IMR-90 (cell line): ENCODE measurements around the gene VAV3. TPM values are rescaled to one million over a fixed set of nuclear protein-coding genes. Genes with fewer than 3 reads are reported as not detected.

ENCODE experiments used
- ATAC-seq: fragments of 200-7000 bp; cut with Tn5 transposase; 2 replicates; pipeline ENCODE4 v1.9.1; 2020; ENCODE audit warnings: low read depth, mild to moderate bottlenecking, moderate library complexity
- BruUV-seq: library from RNA; stranded (reverse); fragments of 400-500 nt; replicated peaks from 2 replicates; lab custom pipeline; 2021; lab: Mats Ljungman, UMichigan
- CTCF ChIA-PET: fragments of 300-600 bp; formaldehyde crosslinking; extraction: SDS; loops from one replicate; lab custom pipeline; 2021; ENCODE audit warnings: antibody characterized with exemption; lab: Yijun Ruan, JAX
- POLR2A ChIA-PET: fragments of 300-600 bp; sonication (Branson Sonifier 250); formaldehyde crosslinking; loops from one replicate; lab custom pipeline; 2022; ENCODE audit warnings: antibody characterized with exemption; ENCODE audit not compliant: unreplicated experiment; lab: Charles Lee
- DNase-seq: peaks from one replicate; pipeline ENCODE4 v3.0.0; 2013
- H2AFZ ChIP-seq: replicated peaks from 2 replicates; pipeline ENCODE3; 2013; ENCODE audit warnings: low read length, mild to moderate bottlenecking; ENCODE audit not compliant: poor library complexity
- H2AK5ac ChIP-seq: 2 replicates; pipeline ENCODE4 v1.6.1; 2013; ENCODE audit warnings: low read depth, low read length, inconsistent platforms
- H2AK9ac ChIP-seq: replicated peaks from 2 replicates; pipeline ENCODE3; 2013; ENCODE audit warnings: mild to moderate bottlenecking, low read depth, low read length, moderate library complexity; ENCODE audit not compliant: poor library complexity
- H2BK120ac ChIP-seq: 2 replicates; pipeline ENCODE4 v1.6.1; 2013; ENCODE audit warnings: low read depth, low read length, inconsistent platforms
- H2BK15ac ChIP-seq: 3 replicates; pipeline ENCODE4 v1.6.1; 2013; ENCODE audit warnings: low read depth, low read length, inconsistent platforms
- H2BK20ac ChIP-seq: 2 replicates; pipeline ENCODE4 v1.6.1; 2013; ENCODE audit warnings: low read depth, mild to moderate bottlenecking, inconsistent platforms, low read length, moderate library complexity
- H2BK5ac ChIP-seq: 2 replicates; pipeline ENCODE4 v1.6.1; 2013; ENCODE audit warnings: mild to moderate bottlenecking, low read depth, low read length, inconsistent platforms; ENCODE audit not compliant: poor library complexity, severe bottlenecking
- H3K14ac ChIP-seq: replicated peaks from 2 replicates; pipeline ENCODE4 v1.6.1; 2013; ENCODE audit warnings: low read depth, low read length, inconsistent platforms
- H3K18ac ChIP-seq: 2 replicates; pipeline ENCODE4 v1.6.1; 2013; ENCODE audit warnings: low read depth, low read length, control low read depth
- H3K23ac ChIP-seq: 2 replicates; pipeline ENCODE4 v1.6.1; 2013; ENCODE audit warnings: low read depth, low read length, inconsistent platforms
- H3K27ac ChIP-seq: 2 replicates; pipeline ENCODE4 v1.5.1; 2013; ENCODE audit warnings: mild to moderate bottlenecking, control low read depth, low read length; ENCODE audit not compliant: insufficient read depth
- H3K27me3 ChIP-seq: 2 replicates; pipeline ENCODE4 v1.6.1; 2013; ENCODE audit warnings: low read length; ENCODE audit not compliant: control insufficient read depth, insufficient read depth
- H3K36me3 ChIP-seq: 2 replicates; pipeline ENCODE4 v1.6.1; 2013; ENCODE audit warnings: low read length, mixed read lengths; ENCODE audit not compliant: control insufficient read depth, insufficient read depth
- H3K4ac ChIP-seq: 2 replicates; pipeline ENCODE4 v1.6.1; 2013; ENCODE audit warnings: low read depth, low read length, inconsistent platforms
- H3K4me1 ChIP-seq: 2 replicates; pipeline ENCODE4 v1.6.1; 2013; ENCODE audit warnings: low read length, mixed read lengths; ENCODE audit not compliant: control insufficient read depth, insufficient read depth
- H3K4me2 ChIP-seq: 2 replicates; pipeline ENCODE4 v1.6.1; 2013; ENCODE audit warnings: low read depth, mild to moderate bottlenecking, control low read depth, low read length, moderate library complexity
- H3K4me3 ChIP-seq: 2 replicates; pipeline ENCODE4 v1.5.1; 2013; ENCODE audit warnings: low read depth, mild to moderate bottlenecking, control low read depth, low read length, moderate library complexity; ENCODE audit not compliant: insufficient read depth
- H3K56ac ChIP-seq: 2 replicates; pipeline ENCODE4 v1.6.1; 2013; ENCODE audit warnings: low read length, inconsistent platforms; ENCODE audit not compliant: insufficient read depth; ENCODE audit errors: extremely low read depth
- H3K79me1 ChIP-seq, 2 experiments: 2 replicates each; pipeline ENCODE4 v1.6.1; 2013; ENCODE audit warnings: low read length in 2 of 2, inconsistent platforms in 1 of 2, low read depth in 1 of 2
- H3K9ac ChIP-seq: 2 replicates; pipeline ENCODE4 v1.6.1; 2013; ENCODE audit warnings: low read depth, low read length, control low read depth
- H3K9me1 ChIP-seq: 2 replicates; pipeline ENCODE4 v1.6.1; 2013; ENCODE audit warnings: low read length, inconsistent platforms; ENCODE audit not compliant: insufficient read depth
- H3K9me3 ChIP-seq: 2 replicates; pipeline ENCODE4 v1.6.1; 2013; ENCODE audit warnings: low read length; ENCODE audit not compliant: control insufficient read depth, insufficient read depth
- H4K20me1 ChIP-seq: 2 replicates; pipeline ENCODE4 v1.6.1; 2013; ENCODE audit warnings: low read length, inconsistent platforms; ENCODE audit not compliant: insufficient read depth
- H4K5ac ChIP-seq: 2 replicates; pipeline ENCODE4 v1.6.1; 2013; ENCODE audit warnings: mild to moderate bottlenecking, low read depth, low read length, control low read depth
- H4K8ac ChIP-seq, 2 experiments: 2 replicates each; pipeline ENCODE4 v1.6.1; 2013; ENCODE audit warnings: low read depth in 2 of 2, low read length in 2 of 2, control low read depth in 1 of 2, inconsistent platforms in 1 of 2
- H4K91ac ChIP-seq: 2 replicates; pipeline ENCODE4 v1.6.1; 2013; ENCODE audit warnings: low read depth, low read length, inconsistent platforms; ENCODE audit not compliant: insufficient read depth
- BHLHE40 ChIP-seq: fragments of 150-350 bp; IDR thresholded peaks from 2 replicates; pipeline ENCODE4 v1.6.1; 2016; ENCODE audit warnings: mild to moderate bottlenecking, low read depth, low read length
- CEBPB ChIP-seq: IDR thresholded peaks from 2 replicates; pipeline ENCODE4 v1.6.1; 2012; ENCODE audit warnings: low read depth, low read length, improper control_type of control experiment
- CTCF ChIP-seq: conservative IDR thresholded peaks from 2 replicates; pipeline ENCODE4 v1.5.1; 2012; ENCODE audit warnings: mild to moderate bottlenecking, low read depth, low read length, improper control_type of control experiment
- MAZ ChIP-seq: IDR thresholded peaks from 2 replicates; pipeline ENCODE4 v1.6.1; 2012; ENCODE audit warnings: low read depth, mild to moderate bottlenecking, low read length, improper control_type of control experiment, moderate library complexity, borderline replicate concordance
- NFE2L2 ChIP-seq: fragments of 150-350 bp; IDR thresholded peaks from 2 replicates; pipeline ENCODE4 v1.6.1; 2016; ENCODE audit warnings: low read depth, mild to moderate bottlenecking, low read length
- POLR2A ChIP-seq: IDR thresholded peaks from 2 replicates; pipeline ENCODE4 v1.6.1; 2012; ENCODE audit warnings: mild to moderate bottlenecking, low read depth, low read length
- RAD21 ChIP-seq: IDR thresholded peaks from 2 replicates; pipeline ENCODE4 v1.6.1; 2012; ENCODE audit warnings: low read length, improper control_type of control experiment
- RCOR1 ChIP-seq: IDR thresholded peaks from 2 replicates; pipeline ENCODE4 v1.6.1; 2012; ENCODE audit warnings: mild to moderate bottlenecking, low read length, improper control_type of control experiment; ENCODE audit not compliant: insufficient replicate concordance
- RFX5 ChIP-seq: IDR thresholded peaks from 2 replicates; pipeline ENCODE4 v1.8.0; 2012; ENCODE audit warnings: low read depth, mild to moderate bottlenecking, low read length, moderate library complexity
- SMC3 ChIP-seq: fragments of 150-350 bp; IDR thresholded peaks from 2 replicates; pipeline ENCODE4 v1.6.1; 2016; ENCODE audit warnings: low read depth, mild to moderate bottlenecking, antibody characterized with exemption, low read length, moderate library complexity
- USF2 ChIP-seq: fragments of 150-350 bp; IDR thresholded peaks from 2 replicates; pipeline ENCODE4 v1.6.1; 2017; ENCODE audit warnings: mild to moderate bottlenecking, antibody characterized with exemption, low read length, low read depth
- WGBS, 2 experiments: methylation state at CpG; one replicate each; pipeline versions ENCODE4 v1.1.5 to v1.1.7; 2013; ENCODE audit warnings: missing lambda C conversion rate in 2 of 2; ENCODE audit not compliant: insufficient read length in 1 of 2; ENCODE audit errors: extremely low coverage in 2 of 2; 5-methylcytosine and 5-hydroxymethylcytosine counted together
- dilution Hi-C: fragments of 300-500 bp; cut with HindIII; formaldehyde crosslinking; loops from one replicate; pipeline ENCODE4 v1.14.3; 2018; ENCODE audit warnings: low sequenced_read_pairs; ENCODE audit not compliant: unreplicated experiment
- in situ Hi-C: fragments of 300-500 bp; cut with MboI; formaldehyde crosslinking; loops from 3 replicates; pipeline ENCODE4 v1.14.3; 2019; ENCODE audit warnings: low sequenced_read_pairs, inconsistent platforms, mixed read lengths
- intact Hi-C: fragments of 100-400 bp; cut with micrococcal nuclease; formaldehyde crosslinking; loops from 2 replicates; pipeline ENCODE4 v1.10.0; 2022
- polyA plus RNA-seq, 3 experiments: library from polyadenylated mRNA; depleted of rRNA; stranded (reverse); fragments of >200 nt; gene quantifications; 2 replicates each; pipeline ENCODE4 v1.2.3, GENCODE V29; 2012; ENCODE audit warnings: low replicate concordance in 1 of 3
- total RNA-seq: library from RNA; depleted of rRNA; stranded (reverse); fragments of >200 nt; gene quantifications from 2 replicates; pipeline ENCODE4 v1.2.3, GENCODE V29; 2012
- TF ChIP-seq, protein P1 (sequence below): fragments of 150-350 bp; IDR thresholded peaks from 2 replicates; pipeline ENCODE4 v1.6.1; 2016; ENCODE audit warnings: low read depth, mild to moderate bottlenecking, low read length, moderate library complexity, borderline replicate concordance

Gene VAV3
- total and polyA plus RNA-seq, 2 of the 4 experiments (the other 2 are of a cell fraction), result 0.12 to 0.18 TPM

DNA sequence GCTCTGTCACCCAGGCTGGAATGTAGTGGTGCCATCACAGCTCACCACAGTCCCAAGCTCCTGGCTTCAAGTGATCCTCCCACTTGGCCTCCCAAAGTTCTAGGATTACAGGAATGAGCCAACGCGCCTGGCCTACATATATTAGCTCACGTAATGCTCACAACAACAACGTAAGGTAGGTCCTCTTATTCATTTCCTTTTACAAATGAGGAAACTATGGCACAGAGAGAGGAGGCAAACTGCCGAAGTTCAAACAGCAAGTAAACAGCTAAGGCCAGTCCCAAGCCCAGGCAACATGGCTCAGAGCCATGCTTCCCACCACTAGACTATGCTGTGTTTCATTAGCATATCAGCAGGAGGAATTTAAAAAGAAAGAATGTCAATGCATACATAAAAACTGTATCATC lies 284.4 kb downstream of the VAV3 start:
- no peak for ATAC-seq

More for the DNA sequence above, 284.4 kb downstream of the VAV3 start:
- ChIA-PET CTCF (no interaction called here), POLR2A (no interaction called here)
- Histone ChIP-seq H3K18ac (no peak overlapping the region), H3K4me2 (no peak overlapping the region), H2BK15ac (no peak overlapping the region), H4K5ac (no peak overlapping the region), H2AFZ (no peak overlapping the region), H2BK20ac (no peak overlapping the region), H4K20me1 (no peaks in the 10 kb centered on the region), H3K36me3 (no peaks in the 10 kb centered on the region), H3K14ac (no peak overlapping the region), H3K56ac (no peak overlapping the region), H2AK9ac (no peak overlapping the region), H3K27me3 (no peaks in the 10 kb centered on the region), H3K4me3 (no peak overlapping the region), H3K9me1 (no peaks in the 10 kb centered on the region), H4K8ac (no peak overlapping the region), H3K23ac (no peak overlapping the region), H3K9ac (no peak overlapping the region), H3K4ac (no peak overlapping the region), H3K79me1 (no peaks in the 10 kb centered on the region), H3K27ac (no peak overlapping the region), H2BK120ac (no peak overlapping the region), H3K4me1 (no peaks in the 10 kb centered on the region), H2BK5ac (no peak overlapping the region), H4K91ac (no peak overlapping the region), H3K9me3 (no peaks in the 10 kb centered on the region), H2AK5ac (no peak overlapping the region)
- WGBS, 2 experiments, result no CpG with 5 or more reads among the region's 5 CpGs
- in situ Hi-C loops (no loop called here), dilution Hi-C loops (no loop called here), intact Hi-C loops (no loop called here)
- BruUV-seq, result no TSS peak
- no peak for DNase-seq
- TF ChIP-seq BHLHE40 (no peak), POLR2A (no peak), CTCF (no peak), CEBPB (no peak), SMC3 (no peak), RFX5 (no peak), RAD21 (no peak), RCOR1 (no peak), USF2 (no peak), NFE2L2 (no peak), MAZ (no peak)
- TF ChIP-seq, protein P1, sequence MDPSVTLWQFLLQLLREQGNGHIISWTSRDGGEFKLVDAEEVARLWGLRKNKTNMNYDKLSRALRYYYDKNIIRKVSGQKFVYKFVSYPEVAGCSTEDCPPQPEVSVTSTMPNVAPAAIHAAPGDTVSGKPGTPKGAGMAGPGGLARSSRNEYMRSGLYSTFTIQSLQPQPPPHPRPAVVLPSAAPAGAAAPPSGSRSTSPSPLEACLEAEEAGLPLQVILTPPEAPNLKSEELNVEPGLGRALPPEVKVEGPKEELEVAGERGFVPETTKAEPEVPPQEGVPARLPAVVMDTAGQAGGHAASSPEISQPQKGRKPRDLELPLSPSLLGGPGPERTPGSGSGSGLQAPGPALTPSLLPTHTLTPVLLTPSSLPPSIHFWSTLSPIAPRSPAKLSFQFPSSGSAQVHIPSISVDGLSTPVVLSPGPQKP, result no peak
